Endothelial cell of umbilical vein (primary cell): ENCODE results near the gene RTBDN. TPM values are rescaled to one million over a fixed set of nuclear protein-coding genes. Genes with fewer than 3 reads are reported as not detected.

Experiments used
- BruUV-seq: library from RNA; stranded (reverse); fragments of 400-500 nt; replicated peaks from 2 replicates; lab custom pipeline; 2021; lab: Mats Ljungman, UMichigan
- CTCF ChIA-PET: fragments of 300-600, 350-600 bp; sonication (Branson Sonifier 250); formaldehyde crosslinking; loops from one replicate; lab custom pipeline; 2021; ENCODE audit warnings: antibody characterized with exemption, inconsistent platforms; lab: Charles Lee
- POLR2A ChIA-PET: fragments of 300-600, 350-600 bp; sonication (Branson Sonifier 250); formaldehyde crosslinking; loops from one replicate; lab custom pipeline; 2021; ENCODE audit warnings: antibody characterized with exemption, inconsistent platforms; lab: Charles Lee
- DNase-seq: peaks from one replicate; pipeline ENCODE4 v3.0.0-alpha.2; 2011; ENCODE audit warnings: low read depth, low spot score
- FAIRE-seq: peaks from 2 replicates; lab custom pipeline; 2011; peaks lifted over from hg19 to GRCh38; lab: Jason Lieb, UNC
- H2AFZ ChIP-seq: 2 replicates; pipeline ENCODE4 v1.6.0; 2012; ENCODE audit warnings: low read depth, low read length, control low read depth, inconsistent platforms
- H3K27ac ChIP-seq: 2 replicates; pipeline ENCODE4 v1.5.1; 2011; ENCODE audit warnings: low read depth, mild to moderate bottlenecking, control low read depth, low read length, moderate library complexity; ENCODE audit not compliant: insufficient read depth
- H3K27me3 ChIP-seq, 2 experiments: 2 replicates each; pipeline versions ENCODE4 v1.6.0 to v1.6.1; 2011; ENCODE audit warnings: low read length in 2 of 2, mixed read lengths in 1 of 2; ENCODE audit not compliant: control insufficient read depth in 2 of 2, insufficient read depth in 2 of 2
- H3K36me3 ChIP-seq, 2 experiments: 2 replicates in 1 of 2; 3 replicates in 1 of 2; pipeline ENCODE4 v1.5.1; 2011; ENCODE audit warnings: low read length in 2 of 2, mild to moderate bottlenecking in 1 of 2, moderate library complexity in 1 of 2; ENCODE audit not compliant: control insufficient read depth in 2 of 2, insufficient read depth in 2 of 2; ENCODE audit errors: extremely low read depth in 1 of 2
- H3K4me1 ChIP-seq: 3 replicates; pipeline ENCODE4 v1.5.1; 2011; ENCODE audit warnings: mild to moderate bottlenecking, low read length; ENCODE audit not compliant: control insufficient read depth, insufficient read depth; ENCODE audit errors: extremely low read depth
- H3K4me2 ChIP-seq: 2 replicates; pipeline ENCODE4 v1.6.1; 2011; ENCODE audit warnings: low read length, control low read depth, mixed read lengths; ENCODE audit not compliant: insufficient read depth
- H3K4me3 ChIP-seq, 3 experiments: fragments of 200-600 bp in 1 of 3; sonication (generic), shearing (Covaris generic) in 1 of 3; replicated peaks in 1 of 3; 2 replicates each; pipeline ENCODE4 v1.5.1; 2011 to 2016; ENCODE audit warnings: control low read depth in 3 of 3, low read length in 3 of 3, mild to moderate bottlenecking in 2 of 3, inconsistent platforms in 1 of 3, low read depth in 1 of 3, moderate library complexity in 1 of 3; ENCODE audit not compliant: insufficient read depth in 1 of 3
- H3K79me2 ChIP-seq: 2 replicates; pipeline ENCODE4 v1.6.0; 2012; ENCODE audit warnings: low read length, inconsistent platforms; ENCODE audit not compliant: control insufficient read depth, insufficient read depth
- H3K9ac ChIP-seq: replicated peaks from 2 replicates; pipeline ENCODE3; 2011; ENCODE audit warnings: low read length, control low read depth; ENCODE audit not compliant: insufficient read depth; ENCODE audit errors: extremely low read depth
- H3K9me1 ChIP-seq: replicated peaks from 3 replicates; pipeline ENCODE4 v1.6.0; 2011; ENCODE audit warnings: mild to moderate bottlenecking, low read length; ENCODE audit not compliant: control insufficient read depth, insufficient read depth; ENCODE audit errors: extremely low read depth
- H3K9me3 ChIP-seq: replicated peaks from 2 replicates; pipeline ENCODE4 v1.5.1; 2012; ENCODE audit warnings: low read length, inconsistent platforms; ENCODE audit not compliant: control insufficient read depth, insufficient read depth
- H4K20me1 ChIP-seq: replicated peaks from 2 replicates; pipeline ENCODE3; 2011; ENCODE audit warnings: mild to moderate bottlenecking, low read length; ENCODE audit not compliant: control insufficient read depth, insufficient read depth; ENCODE audit errors: extremely low read depth
- CTCF ChIP-seq, 2 donors: IDR thresholded peaks; 1 replicate in 1 of 2; 2 replicates in 1 of 2; pipeline ENCODE4 v1.5.1; 2011; ENCODE audit warnings: low read length in 2 of 2, mild to moderate bottlenecking in 2 of 2, moderate library complexity in 2 of 2, control low read depth in 1 of 2, inconsistent platforms in 1 of 2, low read depth in 1 of 2; ENCODE audit not compliant: insufficient read depth in 1 of 2; ENCODE audit errors: extremely low read depth in 1 of 2
- EZH2 ChIP-seq: IDR thresholded peaks from 2 replicates; pipeline ENCODE4 v1.6.1; 2012; ENCODE audit warnings: borderline replicate concordance, low read depth, mild to moderate bottlenecking, moderate library complexity, low read length, inconsistent platforms; ENCODE audit not compliant: severe bottlenecking
- FOS ChIP-seq: IDR thresholded peaks from 2 replicates; pipeline ENCODE4 v1.6.1; 2011; ENCODE audit warnings: mild to moderate bottlenecking, low read length, moderate library complexity, borderline replicate concordance; ENCODE audit not compliant: insufficient read depth
- GATA2 ChIP-seq: IDR thresholded peaks from 2 replicates; pipeline ENCODE4 v1.7.0; 2011; ENCODE audit warnings: low read depth, mild to moderate bottlenecking, moderate library complexity, mixed read lengths, low read length; ENCODE audit not compliant: insufficient read length, insufficient read depth
- JUN ChIP-seq: IDR thresholded peaks from 2 replicates; pipeline ENCODE4 v1.6.1; 2011; ENCODE audit warnings: borderline replicate concordance, low read depth; ENCODE audit not compliant: insufficient read length, insufficient read depth
- MAX ChIP-seq: IDR thresholded peaks from 2 replicates; pipeline ENCODE4 v1.6.1; 2011; ENCODE audit not compliant: insufficient read depth, insufficient read length
- MYC ChIP-seq: IDR thresholded peaks from one replicate; pipeline ENCODE4 v1.6.1; 2011; ENCODE audit warnings: mild to moderate bottlenecking, low read depth, low read length
- POLR2A ChIP-seq: IDR thresholded peaks from 2 replicates; pipeline ENCODE4 v1.6.1; 2012; ENCODE audit warnings: low read depth, mild to moderate bottlenecking, control low read depth, low read length
- POLR2AphosphoS5 ChIP-seq: IDR thresholded peaks from 2 replicates; pipeline ENCODE4 v1.6.1; 2012; ENCODE audit warnings: low read depth, mild to moderate bottlenecking, control low read depth, low read length, moderate library complexity; ENCODE audit not compliant: insufficient read depth
- dilution Hi-C: fragments of 300-500 bp; cut with MboI; formaldehyde crosslinking; loops from one replicate; pipeline ENCODE4 v1.15.0; 2019; ENCODE audit warnings: low sequenced_read_pairs; ENCODE audit not compliant: extremely low pct_ligation_motif_present
- intact Hi-C: fragments of 100-400 bp; cut with micrococcal nuclease; formaldehyde crosslinking; loops from one replicate; pipeline ENCODE4 v1.10.0; 2022
- polyA plus RNA-seq, 4 experiments: library from polyadenylated mRNA; depleted of rRNA in 3 of 4; stranded (reverse) in 3 of 4; unstranded in 1 of 4; fragments of >200 nt; gene quantifications; 2 replicates each; pipeline versions ENCODE4 v1.2.1 to v1.2.3, GENCODE V29; 2011 to 2012; ENCODE audit warnings: missing spikeins in 1 of 4
- total RNA-seq: library from RNA; stranded (reverse); gene quantifications from 2 replicates; pipeline ENCODE4 v1.2.3, GENCODE V29; 2021

RTBDN gene
- total and polyA plus RNA-seq, 2 donors (not counting 3 experiments of a cell fraction or from before 2014, with no cell fraction given), result not detected

DNA sequence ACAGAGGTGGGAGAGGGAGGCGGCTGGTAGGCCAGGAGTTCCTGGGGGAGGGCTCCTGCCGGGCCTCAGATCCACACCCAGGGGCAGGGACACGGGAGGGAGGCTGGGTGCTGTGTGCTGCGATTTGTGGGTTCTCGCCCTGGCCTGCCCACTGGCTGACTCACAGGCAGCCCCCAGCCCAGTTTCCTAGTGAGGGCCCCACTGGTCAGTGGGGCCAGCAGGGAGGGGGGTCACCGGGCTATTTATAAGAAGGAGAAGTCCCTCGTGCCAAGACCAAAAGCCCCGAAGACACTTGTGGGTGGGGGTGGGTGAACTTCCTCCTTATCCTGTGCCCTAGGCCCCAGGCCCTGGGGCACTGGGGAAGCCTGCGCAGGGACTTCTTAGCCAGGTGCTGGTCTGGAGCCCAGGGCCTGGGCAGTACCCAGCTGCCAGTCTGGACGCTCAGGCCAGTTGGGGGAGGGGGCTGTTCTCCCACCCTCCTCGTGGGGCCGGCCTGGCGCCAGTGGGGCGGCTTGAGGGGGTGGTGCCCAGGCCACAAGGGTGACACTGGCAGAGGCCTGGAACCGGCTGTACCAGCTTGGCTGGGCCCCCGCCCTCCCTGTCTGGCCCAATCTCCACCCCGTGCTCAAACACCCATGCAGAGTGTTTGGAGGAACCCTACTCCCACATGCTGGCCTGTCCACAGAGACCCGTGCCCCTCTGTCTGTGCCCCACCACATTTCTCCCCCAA lies 48.1 kb downstream of the RTBDN start:
- Histone ChIP-seq H3K9me3 (no peaks in the 10 kb centered on the region), H3K4me2 (no peak overlapping the region), H3K36me3 (no peaks in the 10 kb centered on the region), H3K9me1 (no peaks in the 10 kb centered on the region), H3K4me3 (no peak overlapping the region), H3K27me3 (no peaks in the 10 kb centered on the region), H4K20me1 (no peaks in the 10 kb centered on the region), H3K27ac (no peak overlapping the region), H2AFZ (peak overlapping the region; percentile 7), H3K4me1 (peaks cover 35% of the 10 kb centered on the region), H3K79me2 (no peaks in the 10 kb centered on the region), H3K9ac (no peak overlapping the region)
- DNase-seq (no peak), FAIRE-seq (no peak)
- TF ChIP-seq POLR2AphosphoS5 (no peak), CTCF (IDR thresholded peaks at IDR 0.05; ENCODE audit: extremely low read depth in 1 of 2, insufficient read depth in 1 of 2, low read depth in 1 of 2, low read length in 2 of 2) (no peak), MAX (no peak), GATA2 (no peak), EZH2 (no peak), JUN (no peak), POLR2A (no peak), MYC (no peak), FOS (no peak)
- dilution Hi-C loops, result no loop called here
- intact Hi-C loops, result loop anchor here (10.0 kb wide), 1 partner anchor 148 kb away; the partner anchor contains the start of genes CALR and FARSA
- POLR2A ChIA-PET, result no interaction called here
- BruUV-seq, result no TSS peak
- CTCF ChIA-PET, result interaction anchor here (1.1 to 4.7 kb wide), 3 partner anchors 8 to 20 kb away, joined by 3 to 48 read pairs (median 7); no protein-coding TSS in a partner anchor
